ENCODE results near the gene ESAM. TPM values are rescaled to one million over a fixed set of nuclear protein-coding genes. Genes with fewer than 3 reads are reported as not detected.

ESAM gene
- total RNA-seq, 4 donors from 2014 or later, result 5.6 to 23.1 (median 9.7) TPM

GRCh38 chr11:124760806-124761205, 1.3 kb downstream of the ESAM start:
- H3K27ac ChIP-seq, result peak overlapping the region; percentile 43 to 91 (median 84)
- intact Hi-C loops (cut with DNase I), result loop anchor here (5.0 to 10.0 kb wide), 2 partner anchors 74 to 94 kb away; no protein-coding TSS in a partner anchor
- H3K4me3 ChIP-seq, result peak overlapping the region; percentile 32 to 77 (median 55)
- WGBS, 2 donors, result 63 to 66% methylated on average over 3 of the region's 3 CpGs
- peaks cover 0 to 12% (median 0%) of the 10 kb centered on the region in 3 donors for H3K36me3 ChIP-seq
- no peak for DNase-seq
- peaks cover 34 to 73% (median 34%) of the 10 kb centered on the region in 3 donors for H3K4me1 ChIP-seq
- TF ChIP-seq CTCF (IDR thresholded peaks at IDR 0.05) (no peak), POLR2A (IDR thresholded peaks at IDR 0.05) (no peak)
- H3K27me3 ChIP-seq, result peaks cover 6 to 75% (median 24%) of the 10 kb centered on the region in 4 donors
- H3K9me3 ChIP-seq, result no peaks in the 10 kb centered on the region

GRCh38 chr11:124760205-124760652, 1.9 kb downstream of the ESAM start:
- TF ChIP-seq CTCF (IDR thresholded peaks at IDR 0.05), result no peak
- no peak for TF ChIP-seq POLR2A (IDR thresholded peaks at IDR 0.05)
- WGBS, 2 donors, result 6 to 7% methylated on average over 18 to 19 of the region's 25 CpGs
- Histone ChIP-seq H3K9me3 (no peaks in the 10 kb centered on the region), H3K36me3 (peaks cover 0 to 6% (median 0%) of the 10 kb centered on the region in 3 donors), H3K27me3 (peaks cover 6 to 77% (median 24%) of the 10 kb centered on the region in 4 donors), H3K4me1 (peaks cover 34 to 73% (median 34%) of the 10 kb centered on the region in 3 donors), H3K27ac (peak overlapping the region; percentile 43 to 91 (median 84)), H3K4me3 (peak overlapping the region; percentile 32 to 77 (median 55))
- intact Hi-C loops (cut with DNase I), result loop anchor here (5.0 to 10.0 kb wide), 2 partner anchors 75 to 93 kb away; no protein-coding TSS in a partner anchor
- DNase-seq, result no peak

- TF ChIP-seq CTCF (IDR thresholded peaks at IDR 0.05) (no peak), POLR2A (IDR thresholded peaks at IDR 0.05) (no peak)
These were observed 2.6 kb downstream of the ESAM start for GRCh38 chr11:124759266-124760204.

GRCh38 chr11:124758355-124759265, 3.5 kb downstream of the ESAM start:
- intact Hi-C loops (cut with DNase I), result no loop called here
- Histone ChIP-seq H3K4me1 (peaks cover 34 to 69% (median 34%) of the 10 kb centered on the region in 3 donors), H3K27me3 (peaks cover 6 to 79% (median 24%) of the 10 kb centered on the region in 4 donors), H3K9me3 (no peaks in the 10 kb centered on the region), H3K36me3 (peaks cover 0 to 2% (median 0%) of the 10 kb centered on the region in 3 donors), H3K4me3 (peak overlapping the region; percentile 32 to 77 (median 55)), H3K27ac (peak overlapping the region; percentile 43 to 91 (median 84))
- no peak for DNase-seq
- WGBS, 2 donors, result 14 to 40% methylated on average over 1 to 19 of the region's 53 CpGs
- TF ChIP-seq CTCF (IDR thresholded peaks at IDR 0.05), result peak; percentile 34 to 81 (median 72)
- no peak for TF ChIP-seq POLR2A (IDR thresholded peaks at IDR 0.05)

More at GRCh38 chr11:124759266-124760204, 2.6 kb downstream of the ESAM start:
- intact Hi-C loops (cut with DNase I), result loop anchor here (5.0 to 10.0 kb wide), 2 partner anchors 75 to 92 kb away; no protein-coding TSS in a partner anchor
- no peaks in the 10 kb centered on the region for H3K36me3 ChIP-seq
- H3K4me1 ChIP-seq, result peaks cover 34 to 73% (median 34%) of the 10 kb centered on the region in 3 donors
- H3K4me3 ChIP-seq, result peak overlapping the region; percentile 32 to 77 (median 55)
- H3K9me3 ChIP-seq, result no peaks in the 10 kb centered on the region
- H3K27me3 ChIP-seq, result peaks cover 6 to 77% (median 24%) of the 10 kb centered on the region in 4 donors
- DNase-seq, result no peak
- peak overlapping the region; percentile 43 to 91 (median 84) for H3K27ac ChIP-seq
- WGBS, 2 donors, result 35 to 48% methylated on average over 4 to 5 of the region's 52 CpGs

All from esophagus squamous epithelium (tissue), 5 donors.